ENCODE measurements around the gene DNAJC12. TPM values are rescaled to one million over a fixed set of nuclear protein-coding genes. Genes with fewer than 3 reads are reported as not detected.
"Not testable (repeated sequence)": the region's sequence is repeated elsewhere in the genome, so short reads cannot be mapped to it uniquely, and the experiment has no call there.

The DNAJC12 gene
- total RNA-seq, 1 donor from 2014 or later = 4.5 TPM

DNA sequence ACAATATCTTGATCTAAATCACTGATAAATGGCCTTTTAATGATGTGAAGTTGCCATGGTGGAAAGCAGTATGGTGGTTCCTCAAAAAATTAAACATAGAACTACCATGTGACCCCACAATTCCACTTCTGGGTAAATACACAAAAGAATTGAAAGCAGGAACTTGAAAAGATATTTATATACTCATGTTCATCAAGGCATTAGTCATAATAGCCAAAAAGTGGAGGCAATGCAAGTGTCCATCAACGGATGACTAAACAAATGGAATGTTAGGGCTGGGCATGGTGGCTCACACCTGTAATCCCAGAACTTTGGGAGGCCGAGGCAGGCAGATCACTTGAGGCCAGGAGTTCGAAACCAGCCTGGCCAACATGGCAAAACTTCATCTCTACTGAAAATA is 2.0 kb upstream of the DNAJC12 start:
- DNase-seq (ENCODE audit: low spot score) = no peak
- Mint-ChIP-seq H3K27ac (ENCODE audit: unreplicated experiment) (no peak overlapping the region), H3K27me3 (ENCODE audit: low read depth) (no peaks in the 10 kb centered on the region), H3K4me3 (ENCODE audit: unreplicated experiment) (no peak overlapping the region), H3K4me1 (ENCODE audit: low read depth) (peaks cover 16% of the 10 kb centered on the region), H3K36me3 (ENCODE audit: low read depth) (no peaks in the 10 kb centered on the region), H3K9me3 (ENCODE audit: low read depth) (peaks cover 9% of the 10 kb centered on the region)
- TF ChIP-seq, protein P1, sequence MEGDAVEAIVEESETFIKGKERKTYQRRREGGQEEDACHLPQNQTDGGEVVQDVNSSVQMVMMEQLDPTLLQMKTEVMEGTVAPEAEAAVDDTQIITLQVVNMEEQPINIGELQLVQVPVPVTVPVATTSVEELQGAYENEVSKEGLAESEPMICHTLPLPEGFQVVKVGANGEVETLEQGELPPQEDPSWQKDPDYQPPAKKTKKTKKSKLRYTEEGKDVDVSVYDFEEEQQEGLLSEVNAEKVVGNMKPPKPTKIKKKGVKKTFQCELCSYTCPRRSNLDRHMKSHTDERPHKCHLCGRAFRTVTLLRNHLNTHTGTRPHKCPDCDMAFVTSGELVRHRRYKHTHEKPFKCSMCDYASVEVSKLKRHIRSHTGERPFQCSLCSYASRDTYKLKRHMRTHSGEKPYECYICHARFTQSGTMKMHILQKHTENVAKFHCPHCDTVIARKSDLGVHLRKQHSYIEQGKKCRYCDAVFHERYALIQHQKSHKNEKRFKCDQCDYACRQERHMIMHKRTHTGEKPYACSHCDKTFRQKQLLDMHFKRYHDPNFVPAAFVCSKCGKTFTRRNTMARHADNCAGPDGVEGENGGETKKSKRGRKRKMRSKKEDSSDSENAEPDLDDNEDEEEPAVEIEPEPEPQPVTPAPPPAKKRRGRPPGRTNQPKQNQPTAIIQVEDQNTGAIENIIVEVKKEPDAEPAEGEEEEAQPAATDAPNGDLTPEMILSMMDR (IDR thresholded peaks at IDR 0.05) = no peak

- not testable (repeated sequence) for H3K4me3 Mint-ChIP-seq (ENCODE audit: unreplicated experiment); H3K27me3 Mint-ChIP-seq (ENCODE audit: low read depth); H3K9me3 Mint-ChIP-seq (ENCODE audit: low read depth); H3K27ac Mint-ChIP-seq (ENCODE audit: unreplicated experiment); H3K36me3 Mint-ChIP-seq (ENCODE audit: low read depth); DNase-seq (ENCODE audit: low spot score)
- peaks cover 16% of the 10 kb centered on the region for H3K4me1 Mint-ChIP-seq (ENCODE audit: low read depth)
These were observed 1.5 kb upstream of the DNAJC12 start for GRCh38 chr10:67839511-67839910.

DNA sequence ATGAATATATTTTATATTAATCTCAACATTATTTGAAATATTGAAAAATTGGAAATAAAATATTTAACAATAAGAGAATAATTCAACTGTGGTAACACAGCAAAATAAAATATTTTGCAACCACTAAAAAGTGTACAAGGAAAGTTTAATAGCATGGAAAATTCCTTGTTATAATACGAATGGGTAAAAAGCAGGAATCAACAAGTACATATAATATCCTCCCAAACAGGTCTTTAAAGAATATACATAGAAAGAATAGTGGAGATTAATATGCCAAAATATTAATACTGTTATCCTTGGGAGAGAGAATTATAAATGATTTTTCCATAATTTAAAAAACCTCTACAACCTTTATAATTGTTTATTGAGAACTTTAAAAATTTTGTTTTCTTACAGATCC is 1.0 kb downstream of the DNAJC12 start:
- Mint-ChIP-seq H3K36me3 (ENCODE audit: low read depth) (no peaks in the 10 kb centered on the region), H3K27ac (ENCODE audit: unreplicated experiment) (no peak overlapping the region), H3K4me1 (ENCODE audit: low read depth) (peaks cover 16% of the 10 kb centered on the region), H3K4me3 (ENCODE audit: unreplicated experiment) (no peak overlapping the region), H3K27me3 (ENCODE audit: low read depth) (no peaks in the 10 kb centered on the region), H3K9me3 (ENCODE audit: low read depth) (peaks cover 9% of the 10 kb centered on the region)
- TF ChIP-seq, protein P1 (IDR thresholded peaks at IDR 0.05) = no peak
- DNase-seq (ENCODE audit: low spot score) = no peak

GRCh38 chr10:67836488-67836887 is 1.5 kb downstream of the DNAJC12 start:
- no peak overlapping the region for H3K4me3 Mint-ChIP-seq (ENCODE audit: unreplicated experiment)
- DNase-seq (ENCODE audit: low spot score) = no peak
- no peak overlapping the region for H3K27ac Mint-ChIP-seq (ENCODE audit: unreplicated experiment)
- TF ChIP-seq, protein P1 (IDR thresholded peaks at IDR 0.05) = no peak
- peaks cover 16% of the 10 kb centered on the region for H3K4me1 Mint-ChIP-seq (ENCODE audit: low read depth)
- peaks cover 7% of the 10 kb centered on the region for H3K9me3 Mint-ChIP-seq (ENCODE audit: low read depth)
- no peaks in the 10 kb centered on the region for H3K36me3 Mint-ChIP-seq (ENCODE audit: low read depth)
- no peaks in the 10 kb centered on the region for H3K27me3 Mint-ChIP-seq (ENCODE audit: low read depth)

GRCh38 chr10:67835541-67836394 is 2.2 kb downstream of the DNAJC12 start:
- H3K27ac Mint-ChIP-seq (ENCODE audit: unreplicated experiment); H3K9me3 Mint-ChIP-seq (ENCODE audit: low read depth); H3K27me3 Mint-ChIP-seq (ENCODE audit: low read depth); H3K36me3 Mint-ChIP-seq (ENCODE audit: low read depth); DNase-seq (ENCODE audit: low spot score): not testable (repeated sequence)
- Mint-ChIP-seq H3K4me3 (ENCODE audit: unreplicated experiment) (peak overlapping the region; percentile 6), H3K4me1 (ENCODE audit: low read depth) (peaks cover 16% of the 10 kb centered on the region)

- TF ChIP-seq, protein P1 (IDR thresholded peaks at IDR 0.05) = no peak
These were observed 3.6 kb downstream of the DNAJC12 start for GRCh38 chr10:67834375-67834774.

More at GRCh38 chr10:67834375-67834774, 3.6 kb downstream of the DNAJC12 start:
- H3K9me3 Mint-ChIP-seq (ENCODE audit: low read depth) = no peaks in the 10 kb centered on the region
- no peak overlapping the region for H3K4me3 Mint-ChIP-seq (ENCODE audit: unreplicated experiment)
- H3K27ac Mint-ChIP-seq (ENCODE audit: unreplicated experiment) = no peak overlapping the region
- no peaks in the 10 kb centered on the region for H3K27me3 Mint-ChIP-seq (ENCODE audit: low read depth)
- H3K4me1 Mint-ChIP-seq (ENCODE audit: low read depth) = peaks cover 16% of the 10 kb centered on the region
- no peaks in the 10 kb centered on the region for H3K36me3 Mint-ChIP-seq (ENCODE audit: low read depth)
- DNase-seq (ENCODE audit: low spot score) = no peak
